K562 (cell line): ENCODE measurements around the gene SPATS2. TPM values are rescaled to one million over a fixed set of nuclear protein-coding genes. Genes with fewer than 3 reads are reported as not detected.

ENCODE experiments used
- BRCA1 ChIP-seq, 2 experiments: fragments of 450-650 bp in 1 of 2; sonication (generic) in 1 of 2; formaldehyde crosslinking in 1 of 2; IDR thresholded peaks; 2 replicates each; pipeline versions ENCODE4 v1.5.0 to v1.6.1; 2017 to 2020; ENCODE audit warnings: mild to moderate bottlenecking in 1 of 2, missing genetic modification reagents in 1 of 2
- CBX2 ChIP-seq: fragments of 200-600 bp; sonication (generic); IDR thresholded peaks from one replicate; pipeline ENCODE4 v1.6.1; 2012; ENCODE audit warnings: mild to moderate bottlenecking, low read length, inconsistent platforms; ENCODE audit not compliant: insufficient read depth, poor library complexity, severe bottlenecking
- CBX3 ChIP-seq, 2 experiments: IDR thresholded peaks; 1 replicate in 1 of 2; 2 replicates in 1 of 2; pipeline ENCODE4 v1.6.1; 2012; ENCODE audit warnings: inconsistent platforms in 2 of 2, low read length in 2 of 2, borderline replicate concordance in 1 of 2, control low read depth in 1 of 2
- CREM ChIP-seq: IDR thresholded peaks from 2 replicates; pipeline ENCODE4 v1.6.1; 2014; ENCODE audit warnings: antibody characterized with exemption, low read depth
- CTBP1 ChIP-seq: fragments of 450-650 bp; IDR thresholded peaks from 2 replicates; pipeline ENCODE4 v1.6.1; 2016; ENCODE audit warnings: borderline replicate concordance
- JUND ChIP-seq, 2 experiments: IDR thresholded peaks; 2 replicates in 1 of 2; 3 replicates in 1 of 2; pipeline ENCODE4 v1.6.1; 2011; ENCODE audit warnings: borderline replicate concordance in 2 of 2, low read depth in 2 of 2, low read length in 2 of 2, improper control_type of control experiment in 1 of 2, missing biosample characterization in 1 of 2, missing genetic modification characterization in 1 of 2, missing genetic modification reagents in 1 of 2
- KDM1A ChIP-seq, 2 experiments: fragments of 450-650 bp; IDR thresholded peaks; 2 replicates each; pipeline ENCODE4 v1.6.1; 2016; ENCODE audit warnings: mild to moderate bottlenecking in 2 of 2
- KDM5B ChIP-seq: fragments of 200-600 bp; sonication (generic); IDR thresholded peaks from 2 replicates; pipeline ENCODE4 v1.6.1; 2012; ENCODE audit warnings: low read depth, mild to moderate bottlenecking, moderate library complexity, low read length, control low read depth, inconsistent platforms; ENCODE audit not compliant: insufficient replicate concordance
- MECOM ChIP-seq: fragments of 250-450 bp; sonication (Bioruptor Pico); IDR thresholded peaks from 2 replicates; pipeline ENCODE4 v1.8.0; 2022; ENCODE audit warnings: inconsistent platforms
- MTA1 ChIP-seq: fragments of 450-650 bp; IDR thresholded peaks from 2 replicates; pipeline ENCODE4 v1.6.1; 2017; ENCODE audit warnings: borderline replicate concordance
- MTA3 ChIP-seq: fragments of 450-650 bp; formaldehyde crosslinking; IDR thresholded peaks from 2 replicates; pipeline ENCODE4 v1.6.1; 2017; ENCODE audit warnings: mild to moderate bottlenecking, borderline replicate concordance
- MXD1 ChIP-seq: fragments of 250-450 bp; sonication (Bioruptor Pico); IDR thresholded peaks from 2 replicates; pipeline ENCODE4 v1.8.0; 2021; ENCODE audit warnings: borderline replicate concordance, mild to moderate bottlenecking, moderate library complexity; ENCODE audit not compliant: poor library complexity, severe bottlenecking
- NR0B1 ChIP-seq: fragments of 450-650 bp; IDR thresholded peaks from one replicate; pipeline ENCODE4 v1.6.1; 2018; ENCODE audit warnings: mild to moderate bottlenecking, moderate library complexity; ENCODE audit not compliant: partially characterized antibody
- PTTG1 ChIP-seq: fragments of 450-650 bp; IDR thresholded peaks from 2 replicates; pipeline ENCODE4 v1.6.1; 2016; ENCODE audit warnings: low read depth, mild to moderate bottlenecking, missing genetic modification characterization, missing compliant biosample characterization
- RBM15 ChIP-seq: fragments of 200-400 bp; formaldehyde crosslinking; IDR thresholded peaks from 2 replicates; pipeline ENCODE4 v1.6.1; 2018; ENCODE audit warnings: mild to moderate bottlenecking, low read length, moderate library complexity; ENCODE audit not compliant: insufficient read depth
- RBM22 ChIP-seq: fragments of 200-400 bp; formaldehyde crosslinking; IDR thresholded peaks from 2 replicates; pipeline ENCODE4 v1.6.1; 2018; ENCODE audit warnings: low read length, low read depth; ENCODE audit not compliant: poor library complexity, severe bottlenecking
- RBM34 ChIP-seq: fragments of 200-400 bp; formaldehyde crosslinking; IDR thresholded peaks from 2 replicates; pipeline ENCODE4 v1.6.1; 2018; ENCODE audit warnings: low read length, borderline replicate concordance; ENCODE audit not compliant: insufficient read depth
- RFX1 ChIP-seq: fragments of 450-650 bp; IDR thresholded peaks from 2 replicates; pipeline ENCODE4 v1.6.1; 2016; ENCODE audit warnings: mild to moderate bottlenecking, moderate library complexity
- RFX5 ChIP-seq: IDR thresholded peaks from 2 replicates; pipeline ENCODE4 v1.6.1; 2011; ENCODE audit warnings: low read depth, mild to moderate bottlenecking, improper control_type of control experiment, low read length
- U2AF2 ChIP-seq: fragments of 200-400 bp; formaldehyde crosslinking; optimal IDR thresholded peaks from 2 replicates; pipeline ENCODE3; 2017; ENCODE audit warnings: low read depth, mild to moderate bottlenecking, low read length
- ZBTB34 ChIP-seq: fragments of 250-450 bp; sonication (Bioruptor Pico); IDR thresholded peaks from 2 replicates; pipeline ENCODE4 v1.8.0; 2021; ENCODE audit warnings: mild to moderate bottlenecking, moderate library complexity
- ZNF174 ChIP-seq: fragments of 250-450 bp; sonication (Bioruptor Pico); IDR thresholded peaks from 2 replicates; pipeline ENCODE4 v1.4.0; 2020; ENCODE audit warnings: mild to moderate bottlenecking
- ZNF583 ChIP-seq: fragments of 250-450 bp; sonication (Bioruptor Pico); IDR thresholded peaks from 2 replicates; pipeline ENCODE4 v1.4.0; 2020
- ZNF707 ChIP-seq: fragments of 250-450 bp; sonication (Bioruptor Pico); conservative IDR thresholded peaks from 2 replicates; pipeline ENCODE4 v1.8.0; 2022; ENCODE audit warnings: inconsistent platforms, mild to moderate bottlenecking, moderate library complexity
- polyA plus RNA-seq, 8 experiments: library from polyadenylated mRNA; depleted of rRNA in 4 of 8; stranded (reverse) in 5 of 8; unstranded in 3 of 8; fragments of >200 nt; fragmentation: Nextera tagmentation in 2 of 8; fragmentation: Illumina TruSeq in 1 of 8; extraction: Ambion mirVana in 2 of 8; extraction: Trizol in 1 of 8; gene quantifications; 2 replicates each; pipeline versions ENCODE4 v1.2.1 to v1.2.3, GENCODE V29; 2011 to 2014; ENCODE audit warnings: inconsistent platforms in 1 of 8, missing spikeins in 1 of 8
- total RNA-seq, 7 experiments: library from RNA; depleted of rRNA in 6 of 7; stranded (reverse); fragments of >200 nt in 6 of 7; fragmentation: Illumina TruSeq in 2 of 7; extraction: Trizol in 2 of 7; gene quantifications; 2 replicates each; pipeline versions ENCODE4 v1.2.1 to v1.2.3, GENCODE V29; 2011 to 2021; ENCODE audit warnings: low replicate concordance in 1 of 7

SPATS2 gene
- total and polyA plus RNA-seq, 9 of the 15 experiments (the other 6 are each of a cell fraction or from before 2014, with no cell fraction given), result 5.4 to 48.2 (median 17.5) TPM

- no peak for TF ChIP-seq ZBTB34 (CRISPR knock-in tag)
- no peak for TF ChIP-seq BRCA1 (IDR thresholded peaks at IDR 0.05)
- TF ChIP-seq BRCA1 (CRISPR knock-in tag; IDR thresholded peaks at IDR 0.05), result no peak
- no peak for TF ChIP-seq ZNF707 (CRISPR knock-in tag)
- no peak for TF ChIP-seq MXD1 (CRISPR knock-in tag)
- TF ChIP-seq RBM34, result no peak
- TF ChIP-seq U2AF2, result no peak
- TF ChIP-seq MTA1, result no peak
- no peak for TF ChIP-seq MTA3
- TF ChIP-seq CBX3 (IDR thresholded peaks at IDR 0.05; ENCODE audit: borderline replicate concordance in 1 of 2, low read length in 2 of 2), result no peak
- TF ChIP-seq CTBP1, result peak; percentile 39; the same call in 1 of the 2 replicates
- TF ChIP-seq RFX5, result no peak
- TF ChIP-seq RBM15, result no peak
- TF ChIP-seq ZNF583 (CRISPR knock-in tag), result no peak
- TF ChIP-seq NR0B1, result no peak
- peak; percentile 45; the same call in 1 of the 2 replicates for TF ChIP-seq JUND (IDR thresholded peaks at IDR 0.05; ENCODE audit: borderline replicate concordance, low read depth, low read length)
- peak; percentile 27; the same call in 1 of the 3 replicates for TF ChIP-seq JUND (tag; IDR thresholded peaks at IDR 0.05; ENCODE audit: borderline replicate concordance, low read depth, low read length)
- no peak for TF ChIP-seq RFX1
- no peak for TF ChIP-seq ZNF174 (CRISPR knock-in tag)
- TF ChIP-seq KDM1A (IDR thresholded peaks at IDR 0.05), result peak; percentile 80 to 83
- TF ChIP-seq RBM22, result no peak
- no peak for TF ChIP-seq MECOM (CRISPR knock-in tag)
- TF ChIP-seq PTTG1 (tag), result no peak
- no peak for TF ChIP-seq KDM5B
- TF ChIP-seq CREM, result peak; percentile 32; the same call in 1 of the 2 replicates
- TF ChIP-seq CBX2, result no peak
Measured at GRCh38 chr12:49365542-49365941, 1.7 kb upstream of the SPATS2 start (continued).
